ENCODE data around the gene SAGE1. TPM values are rescaled to one million over a fixed set of nuclear protein-coding genes. Genes with fewer than 3 reads are reported as not detected.

SAGE1 gene
- total and polyA plus RNA-seq, 2 of the 13 experiments (the other 11 are each of a cell fraction or from before 2014, with no cell fraction given) = not detected

DNA sequence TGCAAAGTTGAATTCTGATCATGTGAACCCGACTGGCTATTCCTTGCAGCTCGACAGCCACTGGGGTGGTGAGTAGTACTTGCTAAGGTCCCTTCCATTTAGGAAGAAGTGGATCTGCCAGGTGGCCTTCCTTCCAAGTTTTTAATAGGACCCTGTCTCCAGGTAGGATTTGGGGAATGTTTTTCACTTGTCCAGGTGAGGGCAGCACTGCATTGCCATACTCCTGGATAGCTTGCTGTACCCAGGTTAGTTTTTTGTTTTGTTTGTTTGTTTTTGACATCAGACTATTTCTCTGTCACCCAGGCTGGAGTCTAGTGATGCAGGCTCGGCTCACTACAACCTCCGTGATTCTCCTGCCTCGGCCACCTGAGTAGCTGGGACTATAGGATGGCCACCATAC, 29.8 kb downstream of the SAGE1 start:
- CTCF ChIA-PET (ENCODE audit: low intra/inter-chr PET ratio, low total read pairs) = no interaction called here
- H3K4me1 ChIP-seq (ENCODE audit: insufficient read depth, low read length) = no peaks in the 10 kb centered on the region
- H2AFZ ChIP-seq (ENCODE audit: low read length) = no peak overlapping the region
- no peak overlapping the region for H3K4me2 ChIP-seq (ENCODE audit: low read depth, low read length)
- H3K27ac ChIP-seq (ENCODE audit: extremely low read length, insufficient read depth, low read length) = no peak overlapping the region
- WGBS (ENCODE audit: low lambda C conversion rate) = 70% methylated on average over 4 of the region's 5 CpGs
- no peaks in the 10 kb centered on the region for H3K27me3 ChIP-seq (ENCODE audit: control insufficient read depth in 1 of 2, insufficient read depth in 2 of 2, low read length in 2 of 2)
- FAIRE-seq (no peak), DNase-seq (ENCODE audit: low spot score) (no peak), ATAC-seq (no peak)
- no peaks in the 10 kb centered on the region for H3K36me3 ChIP-seq (replicated peaks in 1 of 2; ENCODE audit: control insufficient read depth in 1 of 2, insufficient read depth in 2 of 2, low read length in 2 of 2)
- in situ Hi-C loops (cut with HindIII; ENCODE audit: extremely low pct_ligation_motif_present, low pct_unique_long_range_greater_than_20kb) (no loop called here), intact Hi-C loops (cut with micrococcal nuclease; ENCODE audit: unreplicated experiment) (no loop called here)
- no peaks in the 10 kb centered on the region for H3K9me3 ChIP-seq (ENCODE audit: low read length)
- no peaks in the 10 kb centered on the region for H4K20me1 ChIP-seq (ENCODE audit: insufficient read depth, low read length)
- H3K4me3 ChIP-seq (replicated peaks in 1 of 3; ENCODE audit: insufficient read depth in 1 of 3, low read depth in 2 of 3, low read length in 3 of 3) = no peak overlapping the region
- BruUV-seq (replicated peaks) = no TSS peak
- H3K9ac ChIP-seq (ENCODE audit: insufficient read depth, low read depth, low read length) = no peak overlapping the region
- H3K79me2 ChIP-seq (ENCODE audit: insufficient read depth, low read length) = no peaks in the 10 kb centered on the region
- TF ChIP-seq MAFG (CRISPR knock-in tag; IDR thresholded peaks at IDR 0.05) = no peak
- TF ChIP-seq STAG1 (CRISPR knock-in tag; IDR thresholded peaks at IDR 0.05) = 0 out of 2 replicates have a peak, but pooled peaks have one; percentile 12
- TF ChIP-seq CTCF (CRISPR knock-in tag; IDR thresholded peaks at IDR 0.05) = 0 out of 2 replicates have a peak, but pooled peaks have one; percentile 26
- no peak for TF ChIP-seq ZFAT (CRISPR knock-in tag; conservative IDR thresholded peaks at IDR 0.05)
- POLR2A ChIA-PET = no interaction called here

- Histone ChIP-seq H3K9me3 (ENCODE audit: low read length) (no peaks in the 10 kb centered on the region), H3K9ac (ENCODE audit: insufficient read depth, low read depth, low read length) (no peak overlapping the region), H3K27me3 (ENCODE audit: control insufficient read depth in 1 of 2, insufficient read depth in 2 of 2, low read length in 2 of 2) (no peaks in the 10 kb centered on the region; a peak in 1 of 5 replicates), H3K4me3 (replicated peaks in 1 of 3; ENCODE audit: insufficient read depth in 1 of 3, low read depth in 2 of 3, low read length in 3 of 3) (no peak overlapping the region), H3K79me2 (ENCODE audit: insufficient read depth, low read length) (no peaks in the 10 kb centered on the region), H4K20me1 (ENCODE audit: insufficient read depth, low read length) (no peaks in the 10 kb centered on the region), H2AFZ (ENCODE audit: low read length) (no peak overlapping the region), H3K4me2 (ENCODE audit: low read depth, low read length) (no peak overlapping the region), H3K4me1 (ENCODE audit: insufficient read depth, low read length) (no peaks in the 10 kb centered on the region), H3K27ac (ENCODE audit: extremely low read length, insufficient read depth, low read length) (no peak overlapping the region), H3K36me3 (replicated peaks in 1 of 2; ENCODE audit: control insufficient read depth in 1 of 2, insufficient read depth in 2 of 2, low read length in 2 of 2) (no peaks in the 10 kb centered on the region)
- CTCF ChIA-PET (ENCODE audit: low intra/inter-chr PET ratio, low total read pairs) = no interaction called here
- no peak for FAIRE-seq
- WGBS (ENCODE audit: low lambda C conversion rate) = 10% methylated on average over 2 of the region's 2 CpGs
- TF ChIP-seq, protein P1, sequence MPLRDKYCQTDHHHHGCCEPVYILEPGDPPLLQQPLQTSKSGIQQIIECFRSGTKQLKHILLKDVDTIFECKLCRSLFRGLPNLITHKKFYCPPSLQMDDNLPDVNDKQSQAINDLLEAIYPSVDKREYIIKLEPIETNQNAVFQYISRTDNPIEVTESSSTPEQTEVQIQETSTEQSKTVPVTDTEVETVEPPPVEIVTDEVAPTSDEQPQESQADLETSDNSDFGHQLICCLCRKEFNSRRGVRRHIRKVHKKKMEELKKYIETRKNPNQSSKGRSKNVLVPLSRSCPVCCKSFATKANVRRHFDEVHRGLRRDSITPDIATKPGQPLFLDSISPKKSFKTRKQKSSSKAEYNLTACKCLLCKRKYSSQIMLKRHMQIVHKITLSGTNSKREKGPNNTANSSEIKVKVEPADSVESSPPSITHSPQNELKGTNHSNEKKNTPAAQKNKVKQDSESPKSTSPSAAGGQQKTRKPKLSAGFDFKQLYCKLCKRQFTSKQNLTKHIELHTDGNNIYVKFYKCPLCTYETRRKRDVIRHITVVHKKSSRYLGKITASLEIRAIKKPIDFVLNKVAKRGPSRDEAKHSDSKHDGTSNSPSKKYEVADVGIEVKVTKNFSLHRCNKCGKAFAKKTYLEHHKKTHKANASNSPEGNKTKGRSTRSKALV (CRISPR knock-in tag; IDR thresholded peaks at IDR 0.05) = no peak
- TF ChIP-seq FOXM1 (CRISPR knock-in tag; IDR thresholded peaks at IDR 0.05) (no peak), JARID2 (CRISPR knock-in tag; IDR thresholded peaks at IDR 0.05; ENCODE audit: insufficient replicate concordance) (no peak), AGO1 (IDR thresholded peaks at IDR 0.05; ENCODE audit: low read depth, low read length, poor library complexity, severe bottlenecking) (no peak), ATF7 (IDR thresholded peaks at IDR 0.05) (0 out of 2 replicates have a peak, but pooled peaks have one; percentile 7), ATF7 (CRISPR knock-in tag; IDR thresholded peaks at IDR 0.05) (no peak)
- TF ChIP-seq, protein P2, sequence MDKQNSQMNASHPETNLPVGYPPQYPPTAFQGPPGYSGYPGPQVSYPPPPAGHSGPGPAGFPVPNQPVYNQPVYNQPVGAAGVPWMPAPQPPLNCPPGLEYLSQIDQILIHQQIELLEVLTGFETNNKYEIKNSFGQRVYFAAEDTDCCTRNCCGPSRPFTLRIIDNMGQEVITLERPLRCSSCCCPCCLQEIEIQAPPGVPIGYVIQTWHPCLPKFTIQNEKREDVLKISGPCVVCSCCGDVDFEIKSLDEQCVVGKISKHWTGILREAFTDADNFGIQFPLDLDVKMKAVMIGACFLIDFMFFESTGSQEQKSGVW (CRISPR knock-in tag; IDR thresholded peaks at IDR 0.05; ENCODE audit: borderline replicate concordance) = no peak
- no peak for DNase-seq (ENCODE audit: low spot score)
- POLR2A ChIA-PET = no interaction called here
- no TSS peak for BruUV-seq (replicated peaks)
- intact Hi-C loops (cut with micrococcal nuclease; ENCODE audit: unreplicated experiment) = no loop called here
- no peak for ATAC-seq
- in situ Hi-C loops (cut with HindIII; ENCODE audit: extremely low pct_ligation_motif_present, low pct_unique_long_range_greater_than_20kb) = no loop called here
Measured at GRCh38 chrX:135927897-135928296, 34.4 kb downstream of the SAGE1 start.
